HCT116 (cell line): ENCODE data around the gene CAPG. TPM values are rescaled to one million over a fixed set of nuclear protein-coding genes. Genes with fewer than 3 reads are reported as not detected.
A peak's percentile ranks its signal among the peaks of the same experiment; 100 is the strongest.

Experiments
- ATAC-seq: fragments of 200-7000 bp; cut with Tn5 transposase; 2 replicates; pipeline ENCODE4 v1.9.1; 2020; ENCODE audit warnings: mild to moderate bottlenecking, moderate library complexity
- BruUV-seq: library from RNA; stranded (reverse); fragments of 400-500 nt; replicated peaks from 2 replicates; lab custom pipeline; 2021; lab: Mats Ljungman, UMichigan
- CTCF ChIA-PET: fragments of 300-600 bp; sonication (Branson Sonifier 250); formaldehyde crosslinking; loops from one replicate; lab custom pipeline; 2021; ENCODE audit warnings: antibody characterized with exemption; lab: Charles Lee
- POLR2A ChIA-PET: fragments of 300-600, 350-600 bp; sonication (Branson Sonifier 250); formaldehyde crosslinking; loops from one replicate; lab custom pipeline; 2021; ENCODE audit warnings: antibody characterized with exemption; lab: Charles Lee
- RAD21 ChIA-PET, 2 experiments: fragments of 300-600 bp; sonication (Branson Sonifier 250); formaldehyde crosslinking; loops; one replicate each; lab custom pipeline; 2023; ENCODE audit warnings: low total read pairs in 2 of 2; ENCODE audit not compliant: uncharacterized antibody in 2 of 2, unreplicated experiment in 2 of 2, low non-redundant PET in 1 of 2; lab: Charles Lee
- DNase-seq: peaks from one replicate; pipeline ENCODE4 v3.0.0-alpha.2; 2010; ENCODE audit warnings: low read depth, low spot score
- H2AFZ ChIP-seq: fragments of 200-600 bp; shearing (Covaris generic), sonication (generic); 2 replicates; pipeline ENCODE4 v1.6.1; 2017; ENCODE audit warnings: low read depth, mixed run types, mixed read lengths, antibody characterized with exemption, low read length; ENCODE audit not compliant: poor library complexity, severe bottlenecking
- H3K27ac ChIP-seq: 2 replicates; pipeline ENCODE4 v1.5.1; 2012; ENCODE audit warnings: low read depth, low read length
- H3K27me3 ChIP-seq: fragments of 200-600 bp; sonication (generic); 2 replicates; pipeline ENCODE4 v1.6.1; 2016; ENCODE audit warnings: mixed run types, low read length, mixed read lengths; ENCODE audit not compliant: insufficient read depth
- H3K36me3 ChIP-seq, 2 experiments: fragments of 200-500 bp in 1 of 2; fragments of 200-600 bp in 1 of 2; sonication (Bioruptor generic) in 1 of 2; sonication (generic) in 1 of 2; 2 replicates each; pipeline versions ENCODE4 v1.5.1 to v1.6.1; 2014 to 2016; ENCODE audit warnings: low read length in 2 of 2, inconsistent platforms in 1 of 2, mixed read lengths in 1 of 2, mixed run types in 1 of 2; ENCODE audit not compliant: insufficient read depth in 2 of 2, control insufficient read depth in 1 of 2
- H3K4me1 ChIP-seq, 2 experiments: fragments of 200-600 bp in 1 of 2; sonication (generic) in 1 of 2; 2 replicates each; pipeline versions ENCODE4 v1.5.1 to v1.6.1; 2012 to 2017; ENCODE audit warnings: low read length in 2 of 2, inconsistent platforms in 1 of 2, mild to moderate bottlenecking in 1 of 2, mixed read lengths in 1 of 2, mixed run types in 1 of 2, moderate library complexity in 1 of 2; ENCODE audit not compliant: insufficient read depth in 2 of 2, control insufficient read depth in 1 of 2
- H3K4me2 ChIP-seq: fragments of 200-600 bp; sonication (generic); 2 replicates; pipeline ENCODE4 v1.6.1; 2017; ENCODE audit warnings: mixed run types, low read length, mixed read lengths
- H3K4me3 ChIP-seq, 2 experiments: fragments of 200-600 bp in 1 of 2; sonication (generic) in 1 of 2; replicated peaks in 1 of 2; 2 replicates each; pipeline ENCODE4 v1.5.1; 2011 to 2016; ENCODE audit warnings: low read length in 2 of 2, control low read depth in 1 of 2, low read depth in 1 of 2, mild to moderate bottlenecking in 1 of 2, mixed read lengths in 1 of 2, mixed run types in 1 of 2
- H3K79me2 ChIP-seq: fragments of 200-600 bp; sonication (generic); 2 replicates; pipeline ENCODE4 v1.6.1; 2017; ENCODE audit warnings: mild to moderate bottlenecking, mixed run types, low read length, moderate library complexity, mixed read lengths; ENCODE audit not compliant: insufficient read depth
- H3K9ac ChIP-seq: fragments of 200-600 bp; sonication (generic); 2 replicates; pipeline ENCODE4 v1.6.1; 2016; ENCODE audit warnings: low read length, mixed read lengths
- H3K9me2 ChIP-seq: fragments of 200-600 bp; sonication (generic), shearing (Covaris generic); 2 replicates; pipeline ENCODE4 v1.6.1; 2017; ENCODE audit warnings: mixed run types, mild to moderate bottlenecking, moderate library complexity; ENCODE audit not compliant: insufficient read depth
- H3K9me3 ChIP-seq, 2 experiments: fragments of 200-500 bp in 1 of 2; fragments of 200-600 bp in 1 of 2; sonication (Bioruptor generic) in 1 of 2; sonication (generic) in 1 of 2; 2 replicates each; pipeline ENCODE4 v1.6.1; 2014 to 2017; ENCODE audit warnings: low read length in 2 of 2, mixed read lengths in 2 of 2, inconsistent platforms in 1 of 2, low read depth in 1 of 2, mild to moderate bottlenecking in 1 of 2, mixed run types in 1 of 2, moderate library complexity in 1 of 2; ENCODE audit not compliant: control insufficient read depth in 1 of 2, insufficient read depth in 1 of 2
- H4K20me1 ChIP-seq: fragments of 200-600 bp; sonication (generic), shearing (Covaris generic); 2 replicates; pipeline ENCODE4 v1.6.1; 2017; ENCODE audit warnings: mixed run types, mild to moderate bottlenecking, moderate library complexity; ENCODE audit not compliant: insufficient read depth
- ATF3 ChIP-seq: IDR thresholded peaks from 2 replicates; pipeline ENCODE4 v1.6.1; 2012
- CBX3 ChIP-seq: IDR thresholded peaks from 2 replicates; pipeline ENCODE4 v1.6.1; 2012; ENCODE audit warnings: low read depth
- CEBPB ChIP-seq: IDR thresholded peaks from 2 replicates; pipeline ENCODE4 v1.6.1; 2012; ENCODE audit warnings: low read depth
- EGR1 ChIP-seq: IDR thresholded peaks from 2 replicates; pipeline ENCODE4 v1.6.1; 2012; ENCODE audit warnings: low read depth
- ELF1 ChIP-seq: IDR thresholded peaks from 2 replicates; pipeline ENCODE4 v1.6.1; 2012; ENCODE audit warnings: low read depth, borderline replicate concordance
- EZH2 ChIP-seq: fragments of 200-600 bp; sonication (generic); IDR thresholded peaks from 2 replicates; pipeline ENCODE4 v1.6.1; 2017; ENCODE audit warnings: antibody characterized with exemption, mixed run types
- EZH2phosphoT487 ChIP-seq: fragments of 200-600 bp; IDR thresholded peaks from 2 replicates; pipeline ENCODE4 v1.6.1; 2018; ENCODE audit warnings: antibody characterized with exemption, borderline replicate concordance
- FOSL1 ChIP-seq: IDR thresholded peaks from 2 replicates; pipeline ENCODE4 v1.6.1; 2012; ENCODE audit warnings: low read depth
- JUND ChIP-seq: IDR thresholded peaks from 2 replicates; pipeline ENCODE4 v1.6.1; 2012
- MAX ChIP-seq: IDR thresholded peaks from 2 replicates; pipeline ENCODE4 v1.6.1; 2012
- POLR2A ChIP-seq: IDR thresholded peaks from 2 replicates; pipeline ENCODE4 v1.7.0; 2011; ENCODE audit warnings: borderline replicate concordance; ENCODE audit not compliant: insufficient read depth, insufficient read length; ENCODE audit errors: extremely low read depth
- POLR2AphosphoS5 ChIP-seq: IDR thresholded peaks from 2 replicates; pipeline ENCODE4 v1.6.1; 2011; ENCODE audit warnings: mild to moderate bottlenecking, low read depth, low read length, moderate library complexity
- RAD21 ChIP-seq: IDR thresholded peaks from 2 replicates; pipeline ENCODE4 v1.6.1; 2012; ENCODE audit warnings: low read depth, mild to moderate bottlenecking
- REST ChIP-seq: IDR thresholded peaks from 2 replicates; pipeline ENCODE4 v1.6.1; 2012; ENCODE audit warnings: low read depth
- SIN3A ChIP-seq: IDR thresholded peaks from 2 replicates; pipeline ENCODE4 v1.6.1; 2012; ENCODE audit warnings: low read depth
- SP1 ChIP-seq: IDR thresholded peaks from 2 replicates; pipeline ENCODE4 v1.6.1; 2012; ENCODE audit warnings: low read depth
- SRF ChIP-seq: IDR thresholded peaks from 2 replicates; pipeline ENCODE4 v1.6.1; 2012; ENCODE audit warnings: low read depth
- TCF7L2 ChIP-seq: IDR thresholded peaks from 2 replicates; pipeline ENCODE4 v1.7.0; 2011; ENCODE audit warnings: borderline replicate concordance, inconsistent platforms; ENCODE audit not compliant: insufficient read depth, insufficient read length; ENCODE audit errors: extremely low read depth
- YY1 ChIP-seq: IDR thresholded peaks from 2 replicates; pipeline ENCODE4 v1.6.1; 2011; ENCODE audit warnings: low read length, low read depth, moderate library complexity, mild to moderate bottlenecking; ENCODE audit not compliant: insufficient replicate concordance; ENCODE audit errors: extremely low read depth
- ZBTB33 ChIP-seq: IDR thresholded peaks from 2 replicates; pipeline ENCODE4 v1.6.1; 2011; ENCODE audit warnings: mild to moderate bottlenecking, low read length, moderate library complexity; ENCODE audit not compliant: insufficient replicate concordance; ENCODE audit errors: extremely low read depth
- ZFX ChIP-seq: fragments of 450-650 bp; IDR thresholded peaks from 2 replicates; pipeline ENCODE4 v1.6.1; 2017
- ZNF274 ChIP-seq: fragments of 200-500 bp; sonication (Bioruptor generic); IDR thresholded peaks from 2 replicates; pipeline ENCODE4 v1.6.1; 2014; ENCODE audit warnings: mild to moderate bottlenecking, low read depth, low read length, inconsistent platforms
- intact Hi-C: fragments of 100-400 bp; cut with micrococcal nuclease; formaldehyde crosslinking; loops from 2 replicates; pipeline ENCODE4 v1.10.0; 2022
- total RNA-seq: library from RNA; stranded (reverse); gene quantifications from one replicate; pipeline ENCODE4 v1.2.1, GENCODE V29; 2021; ENCODE audit not compliant: unreplicated experiment

Gene CAPG
- total RNA-seq, 1 experiment from 2014 or later, result 223 TPM

GRCh38 chr2:85354286-85355072 is 55.7 kb downstream of the CAPG start, which contains the start of the genes ELMOD3 and RETSAT:
Gene ELMOD3 (plus strand): TSS chr2:85354769. CDS start chr2:85357199, 2,430 bp downstream.
Gene RETSAT (minus strand): TSS chr2:85354528. CDS start chr2:85354507, 21 bp downstream.
- BruUV-seq, result no TSS peak
- intact Hi-C loops, result loop anchor here (5.0 kb wide), 1 partner anchor 258 kb away; the partner anchor contains the start of gene C2orf68
- ChIA-PET POLR2A (interaction anchor here (0.6 to 1.7 kb wide), 15 partner anchors 8 to 435 kb away, joined by 3 to 14 read pairs (median 3); partner anchors contain the start of genes C2orf68, MAT2A, RNF181 and SH2D6), CTCF (interaction anchor here (0.8 to 1.4 kb wide), 2 partner anchors 67 to 198 kb away, joined by 4 read pairs; no protein-coding TSS in a partner anchor), RAD21 (interaction anchor here in 1 of 2 experiments (1.0 kb wide), 1 partner anchor 198 kb away, joined by 3 read pairs; no protein-coding TSS in a partner anchor)
- Histone ChIP-seq H3K79me2 (peaks cover 31% of the 10 kb centered on the region), H3K4me3 (peak within 1 kb of the TSS; percentile 86 to 95), H3K4me1 (peaks cover 9 to 14% of the 10 kb centered on the region in 2 experiments; a peak in 3 of 4 replicates), H3K27ac (peak within 1 kb of the TSS; percentile 75), H3K4me2 (peak within 1 kb of the TSS; percentile 95), H3K9me2 (no peaks in the 10 kb centered on the region), H3K9ac (peak within 1 kb of the TSS; percentile 83), H3K36me3 (peaks cover 14 to 28% of the 10 kb centered on the region in 2 experiments; a peak in 3 of 4 replicates), H3K27me3 (no peaks in the 10 kb centered on the region), H3K9me3 (no peaks in the 10 kb centered on the region), H4K20me1 (no peaks in the 10 kb centered on the region), H2AFZ (peak within 1 kb of the TSS; percentile 85)
- DNase-seq, result peak; percentile 99
- peak; percentile 97 for ATAC-seq
- TF ChIP-seq CEBPB (no peak), EZH2 (no peak), ZFX (peak; percentile 99), ZBTB33 (peak; percentile 78), FOSL1 (no peak), REST (no peak), EGR1 (no peak), ATF3 (no peak), SRF (no peak; the same call in 1 of the 2 replicates), JUND (no peak), ZNF274 (no peak), SIN3A (peak; percentile 83), YY1 (peak; percentile 60), TCF7L2 (peak; percentile 27), RAD21 (no peak), MAX (peak; percentile 49; the same call in 1 of the 2 replicates), POLR2AphosphoS5 (peak; percentile 100), CBX3 (no peak), ELF1 (peak; percentile 77; the same call in 1 of the 2 replicates), EZH2phosphoT487 (no peak), SP1 (peak; percentile 89; the same call in 1 of the 2 replicates), POLR2A (peak; percentile 89)
